ENCODE measurements around the gene GLG1.
"Not testable (repeated sequence)": the region's sequence is repeated elsewhere in the genome, so short reads cannot be mapped to it uniquely, and the experiment has no call there.

GRCh38 chr16:74417897-74418296 lies 189.0 kb downstream of the GLG1 start:
- TF ChIP-seq TSHZ2 (CRISPR knock-in tag; IDR thresholded peaks at IDR 0.05); RARB (CRISPR knock-in tag; IDR thresholded peaks at IDR 0.05); ZFP3 (CRISPR knock-in tag; IDR thresholded peaks at IDR 0.05); CREB5 (CRISPR knock-in tag; IDR thresholded peaks at IDR 0.05; ENCODE audit: low read depth); OSR1 (CRISPR knock-in tag; IDR thresholded peaks at IDR 0.05): not testable (repeated sequence)

All from SK-N-SH treated with all-trans-retinoic acid at 6 μM for 48 hours (cell line).